HepG2 (cell line): ENCODE results near the gene MSANTD2. TPM values are rescaled to one million over a fixed set of nuclear protein-coding genes. Genes with fewer than 3 reads are reported as not detected.
A peak's percentile ranks its signal among the peaks of the same experiment; 100 is the strongest.

ENCODE experiments used
- ARID2 ChIP-seq: sonication (generic); formaldehyde crosslinking; IDR thresholded peaks from 2 replicates; pipeline ENCODE4 v1.8.1; 2022; ENCODE audit warnings: mild to moderate bottlenecking, missing genetic modification reagents, borderline replicate concordance
- ATF7 ChIP-seq, 2 experiments: fragments of 450-650 bp in 1 of 2; sonication (generic) in 1 of 2; formaldehyde crosslinking in 1 of 2; IDR thresholded peaks; 2 replicates each; pipeline versions ENCODE4 v1.4.0 to v1.6.1; 2016 to 2020; ENCODE audit warnings: antibody characterized with exemption in 1 of 2, mild to moderate bottlenecking in 1 of 2, missing genetic modification reagents in 1 of 2
- BRD4 ChIP-seq: sonication (generic); formaldehyde crosslinking; IDR thresholded peaks from 2 replicates; pipeline ENCODE4 v1.4.0; 2020; ENCODE audit warnings: missing genetic modification reagents
- FOXC1 ChIP-seq: sonication (generic); formaldehyde crosslinking; IDR thresholded peaks from 2 replicates; pipeline ENCODE4 v1.8.0; 2022; ENCODE audit warnings: mild to moderate bottlenecking, missing genetic modification reagents, borderline replicate concordance
- GTF3A ChIP-seq: sonication (generic); formaldehyde crosslinking; conservative IDR thresholded peaks from 2 replicates; pipeline ENCODE4 v1.4.0; 2020; ENCODE audit warnings: mild to moderate bottlenecking, missing genetic modification reagents
- HES4 ChIP-seq: sonication (generic); formaldehyde crosslinking; IDR thresholded peaks from 2 replicates; pipeline ENCODE4 v1.9.0; 2021; ENCODE audit warnings: mild to moderate bottlenecking, missing genetic modification reagents, borderline replicate concordance
- HNRNPK ChIP-seq: fragments of 200-400 bp; formaldehyde crosslinking; IDR thresholded peaks from 2 replicates; pipeline ENCODE4 v1.6.1; 2018; ENCODE audit warnings: low read length, low read depth, moderate library complexity, mild to moderate bottlenecking; ENCODE audit not compliant: poor library complexity, severe bottlenecking
- ISL2 ChIP-seq: sonication (generic); formaldehyde crosslinking; IDR thresholded peaks from 2 replicates; pipeline ENCODE4 v1.5.0; 2020; ENCODE audit warnings: missing genetic modification reagents
- MTF1 ChIP-seq: sonication (generic); formaldehyde crosslinking; IDR thresholded peaks from 2 replicates; pipeline ENCODE4 v1.5.0; 2020; ENCODE audit warnings: missing genetic modification reagents
- NFATC3 ChIP-seq: sonication (generic); formaldehyde crosslinking; IDR thresholded peaks from 2 replicates; pipeline ENCODE4 v1.5.1; 2020; ENCODE audit warnings: mild to moderate bottlenecking, missing genetic modification reagents
- NR2F1 ChIP-seq, 2 experiments: fragments of 450-650 bp in 1 of 2; formaldehyde crosslinking in 1 of 2; IDR thresholded peaks; 2 replicates each; pipeline versions ENCODE4 v1.5.0 to v1.6.1; 2016 to 2020; ENCODE audit warnings: mild to moderate bottlenecking in 1 of 2, missing compliant biosample characterization in 1 of 2, missing genetic modification reagents in 1 of 2, moderate library complexity in 1 of 2
- RARA ChIP-seq: IDR thresholded peaks from 2 replicates; pipeline ENCODE4 v1.6.1; 2016; ENCODE audit warnings: missing genetic modification reagents, missing compliant biosample characterization
- RBM39 ChIP-seq: fragments of 200-400 bp; formaldehyde crosslinking; IDR thresholded peaks from one replicate; pipeline ENCODE4 v1.6.1; 2018; ENCODE audit warnings: antibody characterized with exemption, mild to moderate bottlenecking, low read depth, low read length; ENCODE audit not compliant: poor library complexity, severe bottlenecking
- TBX3 ChIP-seq: fragments of 450-650 bp; IDR thresholded peaks from 2 replicates; pipeline ENCODE4 v1.6.1; 2017; ENCODE audit warnings: antibody characterized with exemption, mild to moderate bottlenecking, inconsistent platforms, borderline replicate concordance
- ZHX1 ChIP-seq: sonication (generic); formaldehyde crosslinking; IDR thresholded peaks from 2 replicates; pipeline ENCODE4 v1.8.1; 2022; ENCODE audit warnings: low read depth, mild to moderate bottlenecking, missing genetic modification reagents
- ZIK1 ChIP-seq: sonication (generic); formaldehyde crosslinking; IDR thresholded peaks from 2 replicates; pipeline ENCODE4 v1.5.0; 2020; ENCODE audit warnings: mild to moderate bottlenecking, low read depth, missing genetic modification reagents, borderline replicate concordance
- ZMAT3 ChIP-seq: sonication (generic); formaldehyde crosslinking; conservative IDR thresholded peaks from 2 replicates; pipeline ENCODE4 v1.7.0; 2021; ENCODE audit warnings: missing genetic modification reagents
- ZNF441 ChIP-seq: sonication (generic); formaldehyde crosslinking; IDR thresholded peaks from 2 replicates; pipeline ENCODE4 v1.7.0; 2021; ENCODE audit warnings: missing genetic modification reagents, borderline replicate concordance
- ZNF563 ChIP-seq: sonication (generic); formaldehyde crosslinking; IDR thresholded peaks from 2 replicates; pipeline ENCODE4 v1.8.0; 2022; ENCODE audit warnings: mild to moderate bottlenecking, moderate library complexity, missing genetic modification reagents
- ZNF570 ChIP-seq: sonication (generic); formaldehyde crosslinking; IDR thresholded peaks from 2 replicates; pipeline ENCODE4 v1.4.0; 2020; ENCODE audit warnings: mild to moderate bottlenecking, missing genetic modification reagents, borderline replicate concordance
- ZNF605 ChIP-seq: sonication (generic); formaldehyde crosslinking; IDR thresholded peaks from 2 replicates; pipeline ENCODE4 v1.8.0; 2022; ENCODE audit warnings: mild to moderate bottlenecking, missing genetic modification reagents
- ZNF790 ChIP-seq: sonication (generic); formaldehyde crosslinking; IDR thresholded peaks from 2 replicates; pipeline ENCODE4 v1.8.0; 2022; ENCODE audit warnings: missing genetic modification reagents, mild to moderate bottlenecking, borderline replicate concordance
- ZSCAN25 ChIP-seq: sonication (generic); formaldehyde crosslinking; IDR thresholded peaks from 2 replicates; pipeline ENCODE4 v1.8.0; 2022; ENCODE audit warnings: mild to moderate bottlenecking, missing genetic modification reagents
- polyA plus RNA-seq, 8 experiments: library from polyadenylated mRNA; depleted of rRNA in 3 of 8; stranded (reverse) in 7 of 8; unstranded in 1 of 8; fragments of >200 nt; fragmentation: Illumina TruSeq in 4 of 8; extraction: Trizol in 4 of 8; gene quantifications; 2 replicates each; pipeline versions ENCODE4 v1.2.1 to v1.2.3, GENCODE V29; 2011 to 2016; ENCODE audit warnings: low read depth in 4 of 8, missing spikeins in 1 of 8, mixed read lengths in 1 of 8; ENCODE audit not compliant: insufficient read depth in 1 of 8
- total RNA-seq, 5 experiments: library from RNA; depleted of rRNA; stranded (reverse); fragments of >200 nt; fragmentation: Illumina TruSeq; extraction: Trizol; gene quantifications; 2 replicates each; pipeline ENCODE4 v1.2.3, GENCODE V29; 2016; ENCODE audit warnings: low read depth in 1 of 5
- TF ChIP-seq, protein P1 (sequence below): sonication (generic); formaldehyde crosslinking; IDR thresholded peaks from 2 replicates; pipeline ENCODE4 v1.5.1; 2020; ENCODE audit warnings: missing genetic modification reagents, mild to moderate bottlenecking, borderline replicate concordance

The MSANTD2 gene
- total and polyA plus RNA-seq, 2 of the 13 experiments (the other 11 are each of a cell fraction or from before 2014, with no cell fraction given), result 8.7 to 10.1 TPM

- TF ChIP-seq ZNF605 (CRISPR knock-in tag) (peak; percentile 50; the same call in 1 of the 2 replicates), TBX3 (no peak), ATF7 (IDR thresholded peaks at IDR 0.05) (no peak), ATF7 (CRISPR knock-in tag; IDR thresholded peaks at IDR 0.05) (peak; percentile 55; the same call in 1 of the 2 replicates), NFATC3 (CRISPR knock-in tag) (no peak), RBM39 (peak; percentile 85), HES4 (CRISPR knock-in tag) (peak; percentile 93), ZNF570 (CRISPR knock-in tag) (peak; percentile 89; the same call in 1 of the 2 replicates), ZSCAN25 (peak; percentile 87), ZNF563 (peak; percentile 88), ZIK1 (peak; percentile 55), ARID2 (CRISPR knock-in tag) (peak; percentile 87; the same call in 1 of the 2 replicates), FOXC1 (CRISPR knock-in tag) (peak; percentile 78; the same call in 1 of the 2 replicates), ZNF441 (CRISPR knock-in tag) (peak; percentile 87; the same call in 1 of the 2 replicates), GTF3A (CRISPR knock-in tag) (peak; percentile 66; the same call in 1 of the 2 replicates), BRD4 (CRISPR knock-in tag) (peak; percentile 63; the same call in 1 of the 2 replicates), NR2F1 (CRISPR knock-in tag; IDR thresholded peaks at IDR 0.05) (no peak), RARA (CRISPR knock-in tag) (peak; percentile 52; the same call in 1 of the 2 replicates), ISL2 (peak; percentile 51; the same call in 1 of the 2 replicates), MTF1 (CRISPR knock-in tag) (no peak), ZHX1 (CRISPR knock-in tag) (peak; percentile 71; the same call in 1 of the 2 replicates), HNRNPK (no peak), ZMAT3 (CRISPR knock-in tag) (peak; percentile 83), ZNF790 (CRISPR knock-in tag) (peak; percentile 62; the same call in 1 of the 2 replicates)
- TF ChIP-seq, protein P1, sequence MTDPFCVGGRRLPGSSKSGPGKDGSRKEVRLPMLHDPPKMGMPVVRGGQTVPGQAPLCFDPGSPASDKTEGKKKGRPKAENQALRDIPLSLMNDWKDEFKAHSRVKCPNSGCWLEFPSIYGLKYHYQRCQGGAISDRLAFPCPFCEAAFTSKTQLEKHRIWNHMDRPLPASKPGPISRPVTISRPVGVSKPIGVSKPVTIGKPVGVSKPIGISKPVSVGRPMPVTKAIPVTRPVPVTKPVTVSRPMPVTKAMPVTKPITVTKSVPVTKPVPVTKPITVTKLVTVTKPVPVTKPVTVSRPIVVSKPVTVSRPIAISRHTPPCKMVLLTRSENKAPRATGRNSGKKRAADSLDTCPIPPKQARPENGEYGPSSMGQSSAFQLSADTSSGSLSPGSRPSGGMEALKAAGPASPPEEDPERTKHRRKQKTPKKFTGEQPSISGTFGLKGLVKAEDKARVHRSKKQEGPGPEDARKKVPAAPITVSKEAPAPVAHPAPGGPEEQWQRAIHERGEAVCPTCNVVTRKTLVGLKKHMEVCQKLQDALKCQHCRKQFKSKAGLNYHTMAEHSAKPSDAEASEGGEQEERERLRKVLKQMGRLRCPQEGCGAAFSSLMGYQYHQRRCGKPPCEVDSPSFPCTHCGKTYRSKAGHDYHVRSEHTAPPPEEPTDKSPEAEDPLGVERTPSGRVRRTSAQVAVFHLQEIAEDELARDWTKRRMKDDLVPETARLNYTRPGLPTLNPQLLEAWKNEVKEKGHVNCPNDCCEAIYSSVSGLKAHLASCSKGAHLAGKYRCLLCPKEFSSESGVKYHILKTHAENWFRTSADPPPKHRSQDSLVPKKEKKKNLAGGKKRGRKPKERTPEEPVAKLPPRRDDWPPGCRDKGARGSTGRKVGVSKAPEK (CRISPR knock-in tag), result no peak
Measured at GRCh38 chr11:124800226-124800929, at the start of gene MSANTD2 (continued).
